ENCODE data around the gene JMJD7.

Gene JMJD7

DNA sequence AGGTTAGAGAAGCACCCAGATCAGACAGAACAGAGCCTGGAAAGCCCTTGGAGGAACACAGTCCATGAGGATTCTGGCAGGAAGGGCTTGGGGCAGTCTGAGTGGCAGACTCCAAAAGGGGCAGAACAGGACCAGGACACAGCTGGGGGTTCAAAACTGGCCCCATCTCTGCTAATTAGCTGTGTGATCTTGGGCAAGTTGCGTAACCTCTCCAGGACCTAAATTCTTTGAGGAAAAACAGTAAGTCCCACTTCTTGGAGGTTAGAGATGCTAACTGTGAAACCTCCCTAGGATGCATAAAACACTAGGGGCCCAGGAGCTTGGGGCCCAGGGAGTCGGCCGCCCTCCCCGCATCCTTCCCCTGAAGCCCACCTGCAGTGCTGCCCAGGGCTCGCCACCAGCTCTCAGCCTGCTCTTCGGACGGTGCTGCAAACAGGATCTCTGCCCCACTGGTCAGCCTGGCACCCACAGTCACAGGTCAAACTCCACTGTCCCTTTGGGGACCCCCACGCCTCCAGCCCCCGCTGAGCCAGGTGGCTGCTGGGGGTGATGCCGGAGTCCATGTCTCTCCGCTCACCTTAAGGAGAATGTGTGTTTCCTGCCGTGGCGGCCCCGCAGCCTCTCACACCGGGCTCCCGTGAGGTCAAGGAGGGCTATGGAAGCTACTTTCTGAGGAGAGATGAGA, 22.7 kb downstream of the JMJD7 start:
- no peaks in the 10 kb centered on the region for H3K9me3 ChIP-seq (ENCODE audit: insufficient read depth, low read length, severe bottlenecking)
- H3K27me3 ChIP-seq (ENCODE audit: insufficient read depth, low read length, poor library complexity), result no peaks in the 10 kb centered on the region
- no peak for DNase-seq
- no peak overlapping the region for H3K4me3 ChIP-seq (ENCODE audit: low read depth in 1 of 2, low read length in 2 of 2)
- no peak for ATAC-seq (ENCODE audit: insufficient read depth, low read depth)
- peaks cover 5% of the 10 kb centered on the region; the same call in 1 of the 2 replicates for H3K36me3 ChIP-seq (ENCODE audit: insufficient read depth, low read length)
- no peaks in the 10 kb centered on the region for H4K20me1 ChIP-seq (ENCODE audit: insufficient read depth, low read length)
- H3K4me1 ChIP-seq (ENCODE audit: insufficient read depth, low read length), result no peaks in the 10 kb centered on the region
- no peak overlapping the region for H3K27ac ChIP-seq (ENCODE audit: low read length)
- H3K79me2 ChIP-seq (ENCODE audit: insufficient read depth, low read length), result no peaks in the 10 kb centered on the region
- H2AFZ ChIP-seq (ENCODE audit: low read depth, low read length), result no peak overlapping the region
- TF ChIP-seq, protein P1, sequence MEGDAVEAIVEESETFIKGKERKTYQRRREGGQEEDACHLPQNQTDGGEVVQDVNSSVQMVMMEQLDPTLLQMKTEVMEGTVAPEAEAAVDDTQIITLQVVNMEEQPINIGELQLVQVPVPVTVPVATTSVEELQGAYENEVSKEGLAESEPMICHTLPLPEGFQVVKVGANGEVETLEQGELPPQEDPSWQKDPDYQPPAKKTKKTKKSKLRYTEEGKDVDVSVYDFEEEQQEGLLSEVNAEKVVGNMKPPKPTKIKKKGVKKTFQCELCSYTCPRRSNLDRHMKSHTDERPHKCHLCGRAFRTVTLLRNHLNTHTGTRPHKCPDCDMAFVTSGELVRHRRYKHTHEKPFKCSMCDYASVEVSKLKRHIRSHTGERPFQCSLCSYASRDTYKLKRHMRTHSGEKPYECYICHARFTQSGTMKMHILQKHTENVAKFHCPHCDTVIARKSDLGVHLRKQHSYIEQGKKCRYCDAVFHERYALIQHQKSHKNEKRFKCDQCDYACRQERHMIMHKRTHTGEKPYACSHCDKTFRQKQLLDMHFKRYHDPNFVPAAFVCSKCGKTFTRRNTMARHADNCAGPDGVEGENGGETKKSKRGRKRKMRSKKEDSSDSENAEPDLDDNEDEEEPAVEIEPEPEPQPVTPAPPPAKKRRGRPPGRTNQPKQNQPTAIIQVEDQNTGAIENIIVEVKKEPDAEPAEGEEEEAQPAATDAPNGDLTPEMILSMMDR (IDR thresholded peaks at IDR 0.05; ENCODE audit: borderline replicate concordance, extremely low read depth, low read length, poor library complexity, severe bottlenecking), result no peak
- TF ChIP-seq EZH2 (IDR thresholded peaks at IDR 0.05; ENCODE audit: borderline replicate concordance, low read depth, low read length, severe bottlenecking), result no peak
- no peak overlapping the region for H3K4me2 ChIP-seq (ENCODE audit: insufficient read depth, low read length)
- H3K9ac ChIP-seq (ENCODE audit: low read depth, low read length), result no peak overlapping the region

DNA sequence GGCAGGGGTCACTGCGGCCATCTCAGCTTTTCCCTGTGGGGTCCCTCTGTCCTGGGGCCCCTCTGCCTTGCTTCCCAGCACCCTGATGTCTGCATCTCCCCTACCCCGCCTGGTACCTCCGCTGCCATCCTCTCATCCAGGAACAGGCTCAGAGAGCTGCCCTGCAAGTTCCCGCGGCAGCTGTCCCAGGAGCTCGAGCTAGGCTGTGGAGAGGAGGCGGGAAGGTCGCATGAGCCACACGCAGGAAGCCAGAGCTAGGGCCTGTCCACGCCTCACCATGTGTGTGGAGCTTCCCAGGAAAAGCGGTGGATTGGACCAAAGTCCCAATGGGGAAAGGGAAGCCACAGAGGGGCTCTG, 23.3 kb downstream of the JMJD7 start:
- Histone ChIP-seq H3K27me3 (ENCODE audit: insufficient read depth, low read length, poor library complexity) (no peaks in the 10 kb centered on the region), H3K36me3 (ENCODE audit: insufficient read depth, low read length) (peaks cover 5% of the 10 kb centered on the region; the same call in 1 of the 2 replicates), H3K4me1 (ENCODE audit: insufficient read depth, low read length) (no peaks in the 10 kb centered on the region), H2AFZ (ENCODE audit: low read depth, low read length) (no peak overlapping the region), H3K27ac (ENCODE audit: low read length) (no peak overlapping the region), H3K9me3 (ENCODE audit: insufficient read depth, low read length, severe bottlenecking) (no peaks in the 10 kb centered on the region), H4K20me1 (ENCODE audit: insufficient read depth, low read length) (no peaks in the 10 kb centered on the region), H3K4me2 (ENCODE audit: insufficient read depth, low read length) (no peak overlapping the region), H3K9ac (ENCODE audit: low read depth, low read length) (no peak overlapping the region), H3K79me2 (ENCODE audit: insufficient read depth, low read length) (no peaks in the 10 kb centered on the region), H3K4me3 (ENCODE audit: low read depth in 1 of 2, low read length in 2 of 2) (no peak overlapping the region)
- ATAC-seq (ENCODE audit: insufficient read depth, low read depth) (no peak), DNase-seq (no peak)
- TF ChIP-seq EZH2 (IDR thresholded peaks at IDR 0.05; ENCODE audit: borderline replicate concordance, low read depth, low read length, severe bottlenecking), result no peak
- TF ChIP-seq, protein P1 (IDR thresholded peaks at IDR 0.05; ENCODE audit: borderline replicate concordance, extremely low read depth, low read length, poor library complexity, severe bottlenecking), result no peak

DNA sequence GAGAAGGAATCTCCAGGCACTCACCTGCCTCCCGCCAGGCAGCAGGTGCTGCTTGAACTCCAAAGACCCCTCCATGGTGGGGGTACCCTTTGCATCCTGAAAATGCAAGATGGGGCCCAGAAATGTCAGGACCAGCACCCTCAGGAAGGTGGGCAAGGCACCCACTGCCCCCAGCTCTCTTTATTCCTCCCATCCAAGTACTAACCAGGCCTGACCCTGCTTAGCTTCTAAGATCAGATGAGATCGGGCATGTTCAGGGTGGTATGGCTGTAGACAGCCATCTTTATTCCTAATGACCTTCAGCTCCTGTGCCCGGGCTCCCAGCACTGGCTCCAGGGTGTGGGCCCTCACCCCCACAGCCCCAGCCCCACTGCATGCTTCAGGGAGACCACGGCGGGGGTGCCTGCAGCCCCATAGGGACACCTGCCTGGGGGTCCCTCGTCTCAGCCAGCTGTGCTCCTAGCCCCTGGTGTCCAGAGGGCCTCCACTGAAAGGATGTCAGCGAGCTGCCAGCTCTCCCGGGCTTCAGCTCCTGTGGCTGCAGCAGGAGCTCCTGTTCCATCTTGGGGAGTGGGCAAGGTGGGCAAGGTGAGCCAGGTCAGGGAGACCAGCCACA, 24.0 kb downstream of the JMJD7 start:
- no peak overlapping the region for H3K4me3 ChIP-seq (ENCODE audit: low read depth in 1 of 2, low read length in 2 of 2)
- H3K79me2 ChIP-seq (ENCODE audit: insufficient read depth, low read length), result no peaks in the 10 kb centered on the region
- ATAC-seq (ENCODE audit: insufficient read depth, low read depth) (no peak), DNase-seq (no peak)
- no peak overlapping the region for H3K27ac ChIP-seq (ENCODE audit: low read length)
- no peaks in the 10 kb centered on the region for H3K9me3 ChIP-seq (ENCODE audit: insufficient read depth, low read length, severe bottlenecking)
- no peaks in the 10 kb centered on the region for H3K27me3 ChIP-seq (ENCODE audit: insufficient read depth, low read length, poor library complexity)
- H4K20me1 ChIP-seq (ENCODE audit: insufficient read depth, low read length), result no peaks in the 10 kb centered on the region
- H2AFZ ChIP-seq (ENCODE audit: low read depth, low read length), result no peak overlapping the region
- H3K4me2 ChIP-seq (ENCODE audit: insufficient read depth, low read length), result no peak overlapping the region
- 0 out of 2 replicates have a peak, but pooled peaks cover 5% of the 10 kb centered on the region for H3K36me3 ChIP-seq (ENCODE audit: insufficient read depth, low read length)
- no peak overlapping the region for H3K9ac ChIP-seq (ENCODE audit: low read depth, low read length)
- H3K4me1 ChIP-seq (ENCODE audit: insufficient read depth, low read length), result no peaks in the 10 kb centered on the region
- TF ChIP-seq EZH2 (IDR thresholded peaks at IDR 0.05; ENCODE audit: borderline replicate concordance, low read depth, low read length, severe bottlenecking), result no peak
- TF ChIP-seq, protein P1 (IDR thresholded peaks at IDR 0.05; ENCODE audit: borderline replicate concordance, extremely low read depth, low read length, poor library complexity, severe bottlenecking), result no peak

Data from DND-41 (cell line).